ENCODE results near the gene PLPP6. TPM values are rescaled to one million over a fixed set of nuclear protein-coding genes. Genes with fewer than 3 reads are reported as not detected.

Gene PLPP6
- total and polyA plus RNA-seq, 2 donors (not counting 1 experiment from before 2014, with no cell fraction given), result 6.3 to 14.3 TPM

GRCh38 chr9:4662989-4663792 is 1.1 kb downstream of the PLPP6 start:
- 67% methylated on average over 11 of the region's 13 CpGs for WGBS (ENCODE audit: insufficient coverage)
- Histone ChIP-seq H3K79me2 (ENCODE audit: control insufficient read depth, insufficient read depth, low read length) (no peaks in the 10 kb centered on the region), H3K4me2 (replicated peaks; ENCODE audit: low read depth, low read length, poor library complexity, severe bottlenecking) (peak overlapping the region; percentile 85), H3K4me3 (ENCODE audit: control extremely low read depth in 1 of 5, extremely low read depth in 1 of 5, insufficient read depth in 1 of 5, low read depth in 2 of 5, low read length in 4 of 5) (peak overlapping the region; percentile 3 to 92 (median 74)), H3K4me1 (ENCODE audit: control insufficient read depth in 2 of 2, insufficient read depth in 2 of 2, low read length in 2 of 2) (peaks cover 48 to 50% of the 10 kb centered on the region in 2 donors), H3K9me3 (ENCODE audit: control extremely low read depth in 1 of 3, control insufficient read depth in 2 of 3, insufficient read depth in 1 of 3, low read length in 2 of 3) (no peaks in the 10 kb centered on the region), H4K20me1 (ENCODE audit: control insufficient read depth, insufficient read depth, low read length, poor library complexity, severe bottlenecking) (no peaks in the 10 kb centered on the region), H3K9ac (ENCODE audit: low read length) (peak overlapping the region; percentile 73), H2AFZ (ENCODE audit: insufficient read depth, low read depth, low read length, poor library complexity, severe bottlenecking) (peak overlapping the region; percentile 80), H3K36me3 (replicated peaks in 1 of 2; ENCODE audit: control extremely low read depth in 1 of 2, control insufficient read depth in 1 of 2, extremely low read depth in 1 of 2, insufficient read depth in 2 of 2, low read length in 1 of 2) (no peaks in the 10 kb centered on the region), H3K27ac (ENCODE audit: low read length in 2 of 2) (no peak overlapping the region), H3K27me3 (replicated peaks in 1 of 4; ENCODE audit: control extremely low read depth in 1 of 4, control insufficient read depth in 3 of 4, insufficient read depth in 4 of 4, low read length in 3 of 4) (peaks cover 0 to 7% (median 5%) of the 10 kb centered on the region in 4 experiments)
- no peak for TF ChIP-seq EZH2 (IDR thresholded peaks at IDR 0.05; ENCODE audit: borderline replicate concordance, insufficient read depth, low read depth, low read length, poor library complexity, severe bottlenecking)
- TF ChIP-seq CTCF (IDR thresholded peaks at IDR 0.05), result no peak
- POLR2A ChIA-PET, result interaction anchor here (0.6 kb wide), 1 partner anchor 78 kb away, joined by 11 read pairs; the partner anchor contains the start of gene AK3
- Mint-ChIP-seq H3K27ac (peak overlapping the region; percentile 71), H3K9me3 (ENCODE audit: insufficient read depth) (no peaks in the 10 kb centered on the region), H3K27me3 (peaks cover 16% of the 10 kb centered on the region), H3K4me1 (peaks cover 49% of the 10 kb centered on the region), H3K4me3 (peak overlapping the region; percentile 96)
- intact Hi-C loops (cut with micrococcal nuclease), result loop anchor here (1.0 to 5.0 kb wide), 4 partner anchors 16 to 324 kb away; partner anchors contain the start of genes AK3, CDC37L1, JAK2 and RCL1
- CTCF ChIA-PET, result interaction anchor here (1.3 kb wide), 1 partner anchor 78 kb away, joined by 3 read pairs; the partner anchor contains the start of gene AK3
- no peak for DNase-seq
- no peak for ATAC-seq (ENCODE audit: low read depth)

- peak overlapping the region; percentile 85 for H3K4me2 ChIP-seq (replicated peaks; ENCODE audit: low read depth, low read length, poor library complexity, severe bottlenecking)
- intact Hi-C loops (cut with micrococcal nuclease), result loop anchor here (5.0 kb wide), 2 partner anchors 128 to 323 kb away; partner anchors contain the start of genes JAK2 and RCL1
- no peak overlapping the region for H3K27ac Mint-ChIP-seq
Measured at GRCh38 chr9:4663956-4664355, 1.9 kb downstream of the PLPP6 start.

More at GRCh38 chr9:4663956-4664355, 1.9 kb downstream of the PLPP6 start:
- no peaks in the 10 kb centered on the region for H3K9me3 ChIP-seq (ENCODE audit: control extremely low read depth in 1 of 3, control insufficient read depth in 2 of 3, insufficient read depth in 1 of 3, low read length in 2 of 3)
- H2AFZ ChIP-seq (ENCODE audit: insufficient read depth, low read depth, low read length, poor library complexity, severe bottlenecking), result no peak overlapping the region
- H3K36me3 ChIP-seq (replicated peaks in 1 of 2; ENCODE audit: control extremely low read depth in 1 of 2, control insufficient read depth in 1 of 2, extremely low read depth in 1 of 2, insufficient read depth in 2 of 2, low read length in 1 of 2), result no peaks in the 10 kb centered on the region
- peaks cover 48 to 50% of the 10 kb centered on the region in 2 donors for H3K4me1 ChIP-seq (ENCODE audit: control insufficient read depth in 2 of 2, insufficient read depth in 2 of 2, low read length in 2 of 2)
- peaks cover 16% of the 10 kb centered on the region for H3K27me3 Mint-ChIP-seq
- H3K9ac ChIP-seq (ENCODE audit: low read length), result no peak overlapping the region
- no peaks in the 10 kb centered on the region for H4K20me1 ChIP-seq (ENCODE audit: control insufficient read depth, insufficient read depth, low read length, poor library complexity, severe bottlenecking)
- CTCF ChIA-PET, result interaction anchor here (1.0 kb wide), 1 partner anchor 19 kb away, joined by 3 read pairs; no protein-coding TSS in a partner anchor
- ATAC-seq (ENCODE audit: low read depth) (no peak), DNase-seq (no peak)
- H3K79me2 ChIP-seq (ENCODE audit: control insufficient read depth, insufficient read depth, low read length), result no peaks in the 10 kb centered on the region
- H3K9me3 Mint-ChIP-seq (ENCODE audit: insufficient read depth), result no peaks in the 10 kb centered on the region
- POLR2A ChIA-PET, result no interaction called here
- TF ChIP-seq EZH2 (IDR thresholded peaks at IDR 0.05; ENCODE audit: borderline replicate concordance, insufficient read depth, low read depth, low read length, poor library complexity, severe bottlenecking) (no peak), CTCF (IDR thresholded peaks at IDR 0.05) (no peak)
- no peak overlapping the region for H3K27ac ChIP-seq (ENCODE audit: low read length in 2 of 2)
- H3K4me3 ChIP-seq (ENCODE audit: control extremely low read depth in 1 of 5, extremely low read depth in 1 of 5, insufficient read depth in 1 of 5, low read depth in 2 of 5, low read length in 4 of 5), result no peak overlapping the region
- peaks cover 0 to 12% (median 9%) of the 10 kb centered on the region in 4 experiments for H3K27me3 ChIP-seq (replicated peaks in 1 of 4; ENCODE audit: control extremely low read depth in 1 of 4, control insufficient read depth in 3 of 4, insufficient read depth in 4 of 4, low read length in 3 of 4)
- peak overlapping the region; percentile 23 for H3K4me3 Mint-ChIP-seq
- H3K4me1 Mint-ChIP-seq, result peaks cover 49% of the 10 kb centered on the region
- no CpG with 5 or more reads among the region's 3 CpGs for WGBS (ENCODE audit: insufficient coverage)

Measured in B cell (primary cell).